ENCODE data around the gene MACROD2.

GRCh38 chr20:14384416-14385175 lies 389.3 kb downstream of the MACROD2 start:
- TF ChIP-seq CTCF (conservative IDR thresholded peaks at IDR 0.05; ENCODE audit: low read depth, low read length) (no peak), EZH2 (IDR thresholded peaks at IDR 0.05; ENCODE audit: borderline replicate concordance, low read depth, low read length, poor library complexity, severe bottlenecking) (no peak)
